ENCODE data around the gene TET2. TPM values are rescaled to one million over a fixed set of nuclear protein-coding genes. Genes with fewer than 3 reads are reported as not detected.
A peak's percentile ranks its signal among the peaks of the same experiment; 100 is the strongest.

TET2 gene
- polyA plus RNA-seq, 3 donors, result 22.6 to 47.1 (median 42.5) TPM

GRCh38 chr4:105148776-105149175, 2.1 kb downstream of the TET2 start:
- peak overlapping the region in 1 of 2 donors; percentile 100 for H3K27ac ChIP-seq (ENCODE audit: low read depth in 1 of 2, low read length in 2 of 2)
- peak overlapping the region; percentile 96 for H3K4me2 ChIP-seq (replicated peaks; ENCODE audit: extremely low read depth, low read length, poor library complexity, severe bottlenecking)
- no peaks in the 10 kb centered on the region for H3K9me3 ChIP-seq (replicated peaks in 1 of 2; ENCODE audit: control insufficient read depth in 1 of 2, insufficient read depth in 1 of 2, low read length in 2 of 2)
- no peak for TF ChIP-seq CTCF (IDR thresholded peaks at IDR 0.05)
- DNase-seq, result no peak
- no peak overlapping the region for H2AFZ ChIP-seq (ENCODE audit: insufficient read depth, low read depth, low read length, poor library complexity, severe bottlenecking)
- H3K4me1 ChIP-seq (ENCODE audit: control insufficient read depth in 1 of 2, insufficient read depth in 2 of 2, low read length in 2 of 2), result peaks cover 44 to 55% of the 10 kb centered on the region in 2 donors
- intact Hi-C loops (cut with micrococcal nuclease), result loop anchor here (5.0 to 10.0 kb wide), 5 partner anchors 34 to 326 kb away; partner anchors contain the start of gene PPA2 (in 1 of the 2)
- Mint-ChIP-seq H3K36me3 (peaks cover 4 to 13% of the 10 kb centered on the region in 2 donors), H3K4me3 (peak overlapping the region; percentile 96 to 99), H3K27ac (peak overlapping the region in 6 of 7 donors; percentile 46 to 100 (median 81)), H3K27me3 (ENCODE audit: low read depth in 3 of 3) (no peaks in the 10 kb centered on the region), H3K9me3 (peaks cover 0 to 7% (median 0%) of the 10 kb centered on the region in 7 donors), H3K4me1 (peaks cover 47% of the 10 kb centered on the region)
- peaks cover 54% of the 10 kb centered on the region for H4K20me1 ChIP-seq (ENCODE audit: insufficient read depth, low read length)
- WGBS (ENCODE audit: insufficient coverage), result no CpG with 5 or more reads among the region's 5 CpGs
- H3K79me2 ChIP-seq (ENCODE audit: insufficient read depth, low read length), result peaks cover 81% of the 10 kb centered on the region
- H3K9ac ChIP-seq (ENCODE audit: insufficient read depth, low read length, poor library complexity, severe bottlenecking), result peak overlapping the region; percentile 100
- peak overlapping the region; percentile 99 to 100 (median 99) for H3K4me3 ChIP-seq (replicated peaks in 1 of 3; ENCODE audit: low read depth in 2 of 3, low read length in 3 of 3)
- no peaks in the 10 kb centered on the region for H3K36me3 ChIP-seq (replicated peaks in 1 of 2; ENCODE audit: control insufficient read depth in 1 of 2, insufficient read depth in 2 of 2, low read length in 2 of 2)
- H3K27me3 ChIP-seq (ENCODE audit: control insufficient read depth in 2 of 2, insufficient read depth in 2 of 2, low read length in 2 of 2), result no peaks in the 10 kb centered on the region

- H3K4me1 Mint-ChIP-seq, result peaks cover 49% of the 10 kb centered on the region
- H2AFZ ChIP-seq (ENCODE audit: insufficient read depth, low read depth, low read length, poor library complexity, severe bottlenecking), result no peak overlapping the region
- no peaks in the 10 kb centered on the region for H3K27me3 Mint-ChIP-seq (ENCODE audit: low read depth in 3 of 3)
- H3K4me3 Mint-ChIP-seq, result peak overlapping the region; percentile 96 to 99
- H3K4me2 ChIP-seq (replicated peaks; ENCODE audit: extremely low read depth, low read length, poor library complexity, severe bottlenecking), result peak overlapping the region; percentile 96
- H3K9ac ChIP-seq (ENCODE audit: insufficient read depth, low read length, poor library complexity, severe bottlenecking), result no peak overlapping the region
- no peaks in the 10 kb centered on the region for H3K36me3 ChIP-seq (replicated peaks in 1 of 2; ENCODE audit: control insufficient read depth in 1 of 2, insufficient read depth in 2 of 2, low read length in 2 of 2)
- H3K9me3 ChIP-seq (replicated peaks in 1 of 2; ENCODE audit: control insufficient read depth in 1 of 2, insufficient read depth in 1 of 2, low read length in 2 of 2), result no peaks in the 10 kb centered on the region
- H3K27me3 ChIP-seq (ENCODE audit: control insufficient read depth in 2 of 2, insufficient read depth in 2 of 2, low read length in 2 of 2), result no peaks in the 10 kb centered on the region
- H3K36me3 Mint-ChIP-seq, result peaks cover 4 to 13% of the 10 kb centered on the region in 2 donors
- H4K20me1 ChIP-seq (ENCODE audit: insufficient read depth, low read length), result peaks cover 64% of the 10 kb centered on the region
- peak overlapping the region in 1 of 2 donors; percentile 100 for H3K27ac ChIP-seq (ENCODE audit: low read depth in 1 of 2, low read length in 2 of 2)
- intact Hi-C loops (cut with micrococcal nuclease), result loop anchor here (5.0 to 10.0 kb wide), 5 partner anchors 33 to 325 kb away; partner anchors contain the start of gene PPA2 (in 1 of the 2)
- H3K27ac Mint-ChIP-seq, result peak overlapping the region; percentile 25 to 100 (median 86)
- peaks cover 42 to 55% of the 10 kb centered on the region in 2 donors for H3K4me1 ChIP-seq (ENCODE audit: control insufficient read depth in 1 of 2, insufficient read depth in 2 of 2, low read length in 2 of 2)
- WGBS (ENCODE audit: insufficient coverage), result 80% methylated on average over 1 of the region's 1 CpG
- DNase-seq, result peak in 2 of 3 donors; percentile 50 to 63
- H3K79me2 ChIP-seq (ENCODE audit: insufficient read depth, low read length), result peaks cover 88% of the 10 kb centered on the region
- peak overlapping the region; percentile 99 to 100 (median 99) for H3K4me3 ChIP-seq (replicated peaks in 1 of 3; ENCODE audit: low read depth in 2 of 3, low read length in 3 of 3)
- no peak for TF ChIP-seq CTCF (IDR thresholded peaks at IDR 0.05)
- H3K9me3 Mint-ChIP-seq, result peaks cover 0 to 7% (median 0%) of the 10 kb centered on the region in 7 donors
Measured at GRCh38 chr4:105149771-105150170, 3.1 kb downstream of the TET2 start.

Data from CD14-positive monocyte (primary cell).